ENCODE measurements around the gene ZFP57. TPM values are rescaled to one million over a fixed set of nuclear protein-coding genes. Genes with fewer than 3 reads are reported as not detected.

Gene ZFP57
- under 1 TPM in 1 of 4 donors, not detected in 3; 0.76 TPM for total RNA-seq

- WGBS: 92% methylated on average over 31 of the region's 31 CpGs
- Histone ChIP-seq H3K36me3 (no peaks in the 10 kb centered on the region), H3K9me3 (no peaks in the 10 kb centered on the region), H3K27me3 (peaks cover 6% of the 10 kb centered on the region), H3K4me1 (no peaks in the 10 kb centered on the region), H3K4me3 (no peak within 1 kb of the TSS), H3K27ac (no peak within 1 kb of the TSS)
- DNase-seq (ENCODE audit: low spot score in 2 of 2): no peak
- no peak for TF ChIP-seq CTCF (IDR thresholded peaks at IDR 0.05)
These were observed at the start of gene ZFP57 for GRCh38 chr6:29680904-29681303. Gene ZFP57 (minus strand): TSS chr6:29681152. CDS start chr6:29677003, 4,149 bp downstream.

GRCh38 chr6:29730575-29731126 lies 49.7 kb upstream of the ZFP57 start:
- H3K4me3 ChIP-seq: no peak overlapping the region
- H3K27me3 ChIP-seq: no peaks in the 10 kb centered on the region
- peaks cover 18% of the 10 kb centered on the region for H3K36me3 ChIP-seq
- WGBS: 56% methylated on average over 7 of the region's 7 CpGs
- TF ChIP-seq POLR2AphosphoS5 (IDR thresholded peaks at IDR 0.05): no peak
- no peak for TF ChIP-seq POLR2A (IDR thresholded peaks at IDR 0.05)
- no peaks in the 10 kb centered on the region for H3K9me3 ChIP-seq
- H3K4me1 ChIP-seq: peaks cover 7% of the 10 kb centered on the region
- H3K27ac ChIP-seq: no peak overlapping the region
- no peak for DNase-seq (ENCODE audit: low spot score in 2 of 2)

GRCh38 chr6:29729774-29730328 lies 48.9 kb upstream of the ZFP57 start:
- TF ChIP-seq POLR2AphosphoS5 (IDR thresholded peaks at IDR 0.05): no peak
- no peak for TF ChIP-seq CTCF (IDR thresholded peaks at IDR 0.05)
- TF ChIP-seq POLR2A (IDR thresholded peaks at IDR 0.05): no peak
- no peak for TF ChIP-seq EP300 (IDR thresholded peaks at IDR 0.05)
- H3K27ac ChIP-seq: no peak overlapping the region
- H3K27me3 ChIP-seq: no peaks in the 10 kb centered on the region
- H3K9me3 ChIP-seq: no peaks in the 10 kb centered on the region
- peaks cover 14% of the 10 kb centered on the region for H3K4me1 ChIP-seq
- DNase-seq (ENCODE audit: low spot score in 2 of 2): no peak
- H3K4me3 ChIP-seq: no peak overlapping the region
- WGBS: 75% methylated on average over 6 of the region's 6 CpGs
- H3K36me3 ChIP-seq: peaks cover 18% of the 10 kb centered on the region

- no peak for TF ChIP-seq EP300 (IDR thresholded peaks at IDR 0.05)
- TF ChIP-seq CTCF (IDR thresholded peaks at IDR 0.05): no peak
- TF ChIP-seq POLR2AphosphoS5 (IDR thresholded peaks at IDR 0.05): no peak
- TF ChIP-seq POLR2A (IDR thresholded peaks at IDR 0.05): no peak
- Histone ChIP-seq H3K4me3 (no peak overlapping the region), H3K4me1 (peaks cover 22% of the 10 kb centered on the region), H3K27ac (no peak overlapping the region), H3K9me3 (no peaks in the 10 kb centered on the region), H3K27me3 (no peaks in the 10 kb centered on the region), H3K36me3 (peaks cover 18% of the 10 kb centered on the region)
- no peak for DNase-seq (ENCODE audit: low spot score in 2 of 2)
These were observed 47.9 kb upstream of the ZFP57 start for GRCh38 chr6:29728875-29729270.

- H3K4me3 ChIP-seq: no peak overlapping the region
- H3K27me3 ChIP-seq: no peaks in the 10 kb centered on the region
- H3K9me3 ChIP-seq: no peaks in the 10 kb centered on the region
- H3K27ac ChIP-seq: no peak overlapping the region
- 93% methylated on average over 3 of the region's 3 CpGs for WGBS
- DNase-seq (ENCODE audit: low spot score in 2 of 2): no peak
- H3K4me1 ChIP-seq: peaks cover 22% of the 10 kb centered on the region
- peaks cover 18% of the 10 kb centered on the region for H3K36me3 ChIP-seq
- TF ChIP-seq EP300 (IDR thresholded peaks at IDR 0.05): no peak
- no peak for TF ChIP-seq POLR2AphosphoS5 (IDR thresholded peaks at IDR 0.05)
- no peak for TF ChIP-seq CTCF (IDR thresholded peaks at IDR 0.05)
- TF ChIP-seq POLR2A (IDR thresholded peaks at IDR 0.05): no peak
These were observed 47.4 kb upstream of the ZFP57 start for GRCh38 chr6:29728173-29728874.

Data from suprapubic skin (tissue), 4 donors.